Osteocyte (in vitro differentiated cells): ENCODE data around the gene RAD51B. TPM values are rescaled to one million over a fixed set of nuclear protein-coding genes. Genes with fewer than 3 reads are reported as not detected.

Experiments
- DNase-seq: peaks from one replicate; pipeline ENCODE4 v3.0.0; 2021; ENCODE audit warnings: mixed read lengths; ENCODE audit not compliant: unreplicated experiment; ENCODE audit errors: extremely low spot score
- H3K27ac Mint-ChIP-seq: one replicate; pipeline ENCODE4 v1.8.0; 2021; ENCODE audit warnings: mild to moderate bottlenecking, mixed read lengths; ENCODE audit not compliant: unreplicated experiment
- H3K27me3 Mint-ChIP-seq: one replicate; pipeline ENCODE4 v1.8.0; 2021; ENCODE audit warnings: mixed read lengths; ENCODE audit not compliant: unreplicated experiment
- H3K36me3 Mint-ChIP-seq: one replicate; pipeline ENCODE4 v1.8.0; 2021; ENCODE audit warnings: mixed read lengths; ENCODE audit not compliant: unreplicated experiment
- H3K4me1 Mint-ChIP-seq: one replicate; pipeline ENCODE4 v1.8.0; 2021; ENCODE audit warnings: mixed read lengths; ENCODE audit not compliant: unreplicated experiment
- H3K4me3 Mint-ChIP-seq: one replicate; pipeline ENCODE4 v1.8.0; 2021; ENCODE audit warnings: mild to moderate bottlenecking, moderate library complexity, mixed read lengths; ENCODE audit not compliant: unreplicated experiment
- H3K9me3 Mint-ChIP-seq: one replicate; pipeline ENCODE4 v1.8.0; 2021; ENCODE audit warnings: mixed read lengths; ENCODE audit not compliant: unreplicated experiment
- CTCF ChIP-seq: fragments of 200-600 bp; sonication (generic); IDR thresholded peaks from 2 replicates; pipeline ENCODE4 v1.5.0; 2021; ENCODE audit warnings: antibody characterized with exemption, mild to moderate bottlenecking, moderate library complexity
- total RNA-seq: library from RNA; stranded (reverse); gene quantifications from 2 replicates; pipeline ENCODE4 v1.2.1, GENCODE V29; 2021

RAD51B gene
- total RNA-seq, 1 donor from 2014 or later: 12.7 TPM

- Mint-ChIP-seq H3K4me3 (peak overlapping the region; percentile 57), H3K36me3 (no peaks in the 10 kb centered on the region), H3K4me1 (peaks cover 58% of the 10 kb centered on the region), H3K27me3 (no peaks in the 10 kb centered on the region), H3K27ac (peak overlapping the region; percentile 92), H3K9me3 (no peaks in the 10 kb centered on the region)
- no peak for DNase-seq
- no peak for TF ChIP-seq CTCF
Observed at GRCh38 chr14:68210729-68211299, 391.2 kb downstream of the RAD51B start.

- no peaks in the 10 kb centered on the region for H3K27me3 Mint-ChIP-seq
- no peaks in the 10 kb centered on the region for H3K36me3 Mint-ChIP-seq
- TF ChIP-seq CTCF: no peak
- DNase-seq: no peak
- H3K4me3 Mint-ChIP-seq: no peak overlapping the region
- peak overlapping the region; percentile 92 for H3K27ac Mint-ChIP-seq
- H3K9me3 Mint-ChIP-seq: no peaks in the 10 kb centered on the region
- H3K4me1 Mint-ChIP-seq: peaks cover 58% of the 10 kb centered on the region
Observed at GRCh38 chr14:68211421-68211820, 391.8 kb downstream of the RAD51B start.

- DNase-seq: no peak
- Mint-ChIP-seq H3K4me3 (no peak overlapping the region), H3K27me3 (no peaks in the 10 kb centered on the region), H3K27ac (peak overlapping the region; percentile 92), H3K9me3 (no peaks in the 10 kb centered on the region), H3K36me3 (no peaks in the 10 kb centered on the region), H3K4me1 (peaks cover 61% of the 10 kb centered on the region)
- TF ChIP-seq CTCF: no peak
Observed at GRCh38 chr14:68211886-68212285, 392.3 kb downstream of the RAD51B start.

- TF ChIP-seq CTCF: no peak
- peaks cover 63% of the 10 kb centered on the region for H3K4me1 Mint-ChIP-seq
- no peaks in the 10 kb centered on the region for H3K27me3 Mint-ChIP-seq
- H3K27ac Mint-ChIP-seq: no peak overlapping the region
- no peaks in the 10 kb centered on the region for H3K9me3 Mint-ChIP-seq
- no peaks in the 10 kb centered on the region for H3K36me3 Mint-ChIP-seq
- no peak overlapping the region for H3K4me3 Mint-ChIP-seq
- DNase-seq: no peak
Observed at GRCh38 chr14:68212361-68212760, 392.8 kb downstream of the RAD51B start.

- Mint-ChIP-seq H3K4me1 (peaks cover 57% of the 10 kb centered on the region), H3K9me3 (no peaks in the 10 kb centered on the region), H3K27ac (no peak overlapping the region), H3K36me3 (no peaks in the 10 kb centered on the region), H3K4me3 (no peak overlapping the region), H3K27me3 (no peaks in the 10 kb centered on the region)
- no peak for DNase-seq
- TF ChIP-seq CTCF: no peak
Observed at GRCh38 chr14:68214431-68214830, 394.9 kb downstream of the RAD51B start.
